Neural crest cell (in vitro differentiated cells): ENCODE data around the gene SMAD6. TPM values are rescaled to one million over a fixed set of nuclear protein-coding genes. Genes with fewer than 3 reads are reported as not detected.
A peak's percentile ranks its signal among the peaks of the same experiment; 100 is the strongest.

ENCODE experiments used
- DNase-seq: peaks from one replicate; pipeline ENCODE4 v3.0.0; 2021; ENCODE audit warnings: low read depth, mixed read lengths, low spot score
- H3K27ac Mint-ChIP-seq: one replicate; pipeline ENCODE4 v1.8.0; 2021; ENCODE audit warnings: mild to moderate bottlenecking, mixed read lengths; ENCODE audit not compliant: unreplicated experiment
- H3K27me3 Mint-ChIP-seq: 2 replicates; pipeline ENCODE4 v1.8.0; 2021; ENCODE audit warnings: low read depth, mild to moderate bottlenecking, mixed read lengths
- H3K36me3 Mint-ChIP-seq: 2 replicates; pipeline ENCODE4 v1.8.0; 2021; ENCODE audit warnings: low read depth, mild to moderate bottlenecking, mixed read lengths
- H3K4me1 Mint-ChIP-seq: 2 replicates; pipeline ENCODE4 v1.8.0; 2021; ENCODE audit warnings: mixed read lengths
- H3K4me3 Mint-ChIP-seq: one replicate; pipeline ENCODE4 v1.8.0; 2021; ENCODE audit warnings: mild to moderate bottlenecking, mixed read lengths
- H3K9me3 Mint-ChIP-seq: 2 replicates; pipeline ENCODE4 v1.8.0; 2021; ENCODE audit warnings: mixed read lengths
- CTCF ChIP-seq: fragments of 200-600 bp; sonication (generic); conservative IDR thresholded peaks from 2 replicates; pipeline ENCODE4 v1.5.0; 2021; ENCODE audit warnings: antibody characterized with exemption, mild to moderate bottlenecking
- total RNA-seq: library from RNA; stranded (reverse); gene quantifications from 2 replicates; pipeline ENCODE4 v1.2.1, GENCODE V29; 2021

Gene SMAD6
- total RNA-seq, 1 donor from 2014 or later, result 4.7 TPM

GRCh38 chr15:66789029-66790025 is 87.3 kb downstream of the SMAD6 start:
- peak; percentile 55 for TF ChIP-seq CTCF
- Mint-ChIP-seq H3K27ac (no peak overlapping the region), H3K27me3 (no peaks in the 10 kb centered on the region), H3K4me1 (peaks cover 5% of the 10 kb centered on the region), H3K4me3 (no peak overlapping the region), H3K36me3 (no peaks in the 10 kb centered on the region), H3K9me3 (no peaks in the 10 kb centered on the region)
- no peak for DNase-seq

- H3K27ac Mint-ChIP-seq, result no peak overlapping the region
- H3K4me3 Mint-ChIP-seq, result no peak overlapping the region
- DNase-seq, result no peak
- peaks cover 15% of the 10 kb centered on the region for H3K4me1 Mint-ChIP-seq
- H3K36me3 Mint-ChIP-seq, result no peaks in the 10 kb centered on the region
- no peaks in the 10 kb centered on the region for H3K9me3 Mint-ChIP-seq
- H3K27me3 Mint-ChIP-seq, result no peaks in the 10 kb centered on the region
- no peak for TF ChIP-seq CTCF
Observed at GRCh38 chr15:66795851-66796250, 93.8 kb downstream of the SMAD6 start.

- TF ChIP-seq CTCF, result no peak
- H3K36me3 Mint-ChIP-seq, result no peaks in the 10 kb centered on the region
- no peak overlapping the region for H3K4me3 Mint-ChIP-seq
- H3K27me3 Mint-ChIP-seq, result no peaks in the 10 kb centered on the region
- DNase-seq, result no peak
- no peaks in the 10 kb centered on the region for H3K9me3 Mint-ChIP-seq
- H3K27ac Mint-ChIP-seq, result no peak overlapping the region
- peaks cover 19% of the 10 kb centered on the region for H3K4me1 Mint-ChIP-seq
Observed at GRCh38 chr15:66796343-66796742, 94.3 kb downstream of the SMAD6 start.

GRCh38 chr15:66797921-66798320 is 95.9 kb downstream of the SMAD6 start:
- Mint-ChIP-seq H3K4me3 (no peak overlapping the region), H3K27ac (no peak overlapping the region), H3K36me3 (no peaks in the 10 kb centered on the region), H3K4me1 (peaks cover 29% of the 10 kb centered on the region), H3K27me3 (no peaks in the 10 kb centered on the region), H3K9me3 (no peaks in the 10 kb centered on the region)
- TF ChIP-seq CTCF, result no peak
- no peak for DNase-seq

GRCh38 chr15:66798426-66799061 is 96.5 kb downstream of the SMAD6 start:
- Mint-ChIP-seq H3K4me1 (peaks cover 33% of the 10 kb centered on the region), H3K36me3 (no peaks in the 10 kb centered on the region), H3K27me3 (no peaks in the 10 kb centered on the region), H3K9me3 (no peaks in the 10 kb centered on the region), H3K4me3 (no peak overlapping the region), H3K27ac (peak overlapping the region; percentile 13)
- no peak for TF ChIP-seq CTCF
- DNase-seq, result no peak
